Measurements from ENCODE around the gene DPP8.

Gene DPP8

DNA sequence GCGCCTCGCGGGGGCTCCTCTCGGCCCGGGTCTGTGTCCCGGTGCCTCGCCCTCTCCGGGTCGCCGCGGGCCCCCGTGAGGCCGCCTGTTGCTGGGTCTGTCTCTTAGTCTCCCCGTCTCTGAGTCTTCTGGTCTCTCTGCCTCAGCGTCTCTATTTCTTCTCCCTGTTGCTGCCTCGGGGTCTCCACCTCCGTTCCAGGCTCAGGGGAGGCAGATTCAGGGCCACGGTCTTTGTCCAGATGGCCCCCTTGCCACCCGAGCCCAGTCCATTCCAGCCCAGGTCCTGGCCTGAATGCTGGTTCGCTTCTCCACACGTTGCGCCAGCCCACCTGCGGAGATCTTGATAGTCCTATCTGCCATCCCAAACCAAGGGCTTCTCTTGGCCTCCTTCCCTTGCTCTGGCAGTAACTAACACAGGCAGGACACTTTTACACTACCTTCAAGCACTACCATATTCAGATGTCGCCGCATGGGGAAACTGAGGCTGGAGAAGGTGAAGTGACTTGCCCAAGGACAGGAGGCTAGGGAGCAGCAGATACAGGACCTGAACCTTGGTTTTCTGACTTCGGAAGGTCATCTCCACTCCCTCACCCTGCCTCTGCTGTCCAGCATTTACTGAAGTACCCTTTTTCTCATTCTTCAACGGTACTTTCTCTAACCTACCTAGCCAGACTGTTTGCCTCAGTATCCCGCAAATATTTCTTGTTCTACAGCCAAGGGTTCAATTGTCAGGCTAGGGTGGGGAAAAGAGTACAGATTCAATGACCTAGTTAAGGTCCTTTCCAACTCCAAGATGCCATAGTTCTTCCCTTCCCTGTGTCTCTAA is 94.1 kb downstream of the DPP8 start:
- no peak for DNase-seq

DNA sequence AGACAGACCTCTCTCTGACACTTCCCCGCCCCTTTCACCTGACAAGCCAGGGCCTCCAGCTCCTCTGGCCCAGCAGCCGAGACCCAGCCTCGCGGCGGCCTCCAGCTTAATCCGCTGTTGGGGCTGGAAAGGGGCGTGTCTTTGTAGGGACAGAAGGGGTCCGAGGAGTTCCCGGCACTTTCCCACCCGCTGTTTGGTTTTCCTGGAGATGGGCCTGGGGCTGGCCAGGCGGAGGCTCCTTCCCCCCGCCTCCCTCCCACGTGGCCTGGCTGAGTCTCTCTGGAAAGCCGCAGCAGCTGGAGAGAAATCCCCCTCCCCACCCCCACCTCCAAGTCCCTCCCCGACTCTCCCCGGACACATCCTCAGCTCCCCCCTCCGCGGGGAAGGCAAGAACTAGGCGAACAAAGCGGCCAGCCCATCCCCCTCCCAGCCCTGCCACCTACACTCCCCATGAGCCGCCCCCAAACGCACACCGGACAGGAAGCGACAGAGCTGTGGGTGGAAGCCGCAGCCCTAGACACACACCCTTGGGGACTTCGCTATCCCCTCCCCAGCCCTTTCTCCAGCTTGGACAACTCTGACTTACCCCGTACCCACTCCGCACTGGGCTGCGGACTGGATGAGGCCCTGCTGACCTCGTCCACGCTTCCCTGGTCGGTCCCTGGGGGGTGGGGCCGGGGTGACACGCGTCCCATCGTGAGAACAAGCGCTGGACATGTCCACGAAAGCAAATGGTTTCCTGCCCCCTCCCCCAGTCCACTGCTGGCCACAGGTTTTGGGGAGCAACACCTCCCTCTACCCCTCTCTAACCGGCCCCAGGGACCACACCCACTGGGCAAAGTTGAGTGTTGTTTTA is 95.9 kb downstream of the DPP8 start:
- no peak for DNase-seq

DNA sequence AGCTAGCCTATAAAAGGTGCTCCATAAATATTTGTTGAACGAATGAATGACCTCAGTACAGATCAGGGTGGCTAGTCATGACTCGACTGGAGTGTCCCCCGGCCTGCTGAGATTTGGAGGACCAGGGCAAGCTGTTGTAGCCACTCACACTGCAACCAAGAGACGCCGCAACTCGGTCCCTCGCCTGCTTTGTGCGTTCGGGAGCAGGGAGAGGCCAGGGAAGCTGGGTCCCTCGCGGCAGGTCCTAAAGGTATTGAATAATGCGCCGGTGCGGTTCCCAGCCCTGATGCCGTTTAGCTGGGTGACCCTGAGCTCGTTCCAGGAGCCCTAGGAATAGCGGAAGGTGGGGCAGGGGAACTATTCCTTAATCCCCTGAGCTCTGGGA is 96.5 kb downstream of the DPP8 start:
- DNase-seq, result no peak

DNA sequence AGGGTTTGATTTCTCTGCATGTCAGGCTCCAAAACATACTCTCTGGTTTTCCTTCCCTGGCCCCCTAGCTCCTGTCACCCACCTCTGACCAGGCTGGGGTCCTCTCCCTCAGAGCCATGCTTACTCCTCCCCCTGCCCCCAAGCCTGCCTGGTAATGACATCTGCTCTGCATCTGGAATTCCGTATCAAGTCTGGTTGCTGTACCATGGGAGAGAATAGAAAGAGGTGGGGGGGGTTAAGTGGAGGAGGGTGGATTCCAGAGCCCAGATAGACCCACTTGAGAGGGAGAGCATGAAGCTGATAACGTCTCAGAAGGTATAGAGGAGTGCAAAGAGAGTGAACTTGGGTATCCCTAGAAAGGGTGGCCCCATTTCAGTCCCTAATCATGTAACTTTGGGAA is 98.9 kb downstream of the DPP8 start:
- no peak for DNase-seq

DNA sequence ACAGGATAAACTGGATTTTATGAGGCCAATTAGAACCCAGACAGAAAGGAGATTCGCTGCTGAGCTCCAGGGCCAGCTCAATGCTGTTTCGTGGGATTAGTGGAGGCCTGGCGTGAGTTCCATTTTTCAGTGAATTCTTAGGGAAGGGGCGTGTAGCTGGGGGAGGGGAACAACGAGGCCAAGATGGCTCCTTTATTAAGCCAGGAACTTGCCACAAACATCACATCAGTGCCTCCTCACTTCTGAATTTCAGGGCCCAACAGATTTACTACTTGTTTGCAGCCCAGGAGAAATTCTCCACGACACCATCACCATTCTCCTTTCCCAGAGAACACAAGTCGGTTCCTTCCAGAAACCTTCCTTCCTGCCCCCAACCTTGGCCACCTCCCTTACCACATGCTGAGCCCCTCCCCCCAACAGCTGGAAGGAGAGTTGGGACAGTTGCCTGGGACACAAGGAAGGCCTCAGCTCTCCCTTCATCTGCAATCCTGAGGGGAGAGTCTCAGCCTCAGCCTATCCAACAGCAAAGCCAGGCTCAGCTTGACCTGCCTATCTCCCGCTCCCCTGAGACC is 100.6 kb downstream of the DPP8 start:
- no peak for DNase-seq

DNA sequence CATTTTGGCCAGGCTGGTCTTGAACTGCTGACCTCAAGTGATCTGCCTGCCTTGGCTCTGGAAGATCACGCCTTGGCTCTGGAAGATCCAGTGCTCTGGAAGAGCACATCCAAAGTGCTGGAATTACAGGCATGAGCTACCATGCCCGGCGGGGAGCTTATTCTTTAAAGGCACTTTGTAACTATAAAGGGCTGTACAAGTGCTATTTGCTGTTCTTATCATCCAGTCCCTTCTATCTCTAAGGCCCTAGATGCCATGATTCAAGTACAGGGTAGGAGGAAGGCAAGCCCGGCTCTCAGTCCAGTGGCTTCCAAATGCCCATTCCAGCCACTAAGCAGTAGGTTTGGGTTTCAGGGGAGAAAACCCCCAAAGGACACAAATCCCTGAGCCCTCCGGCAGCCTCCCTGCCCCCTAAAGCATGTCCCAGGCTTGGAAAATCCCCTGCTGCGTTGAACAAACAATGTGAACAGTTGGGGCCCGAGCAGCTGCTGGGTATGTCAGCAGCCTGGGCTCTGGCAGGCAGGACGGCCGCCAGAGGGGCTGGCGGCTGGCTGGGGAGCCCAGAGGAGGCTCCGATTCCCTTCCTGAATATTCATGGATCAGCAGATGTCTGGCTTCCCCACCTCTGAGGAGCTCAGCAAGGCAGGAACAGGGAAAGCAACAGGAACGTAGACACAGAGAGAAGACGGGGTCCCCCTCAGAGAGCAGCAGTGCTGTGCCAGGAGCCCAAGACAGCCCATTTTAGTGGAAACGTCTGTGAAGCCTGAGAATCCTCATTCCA is 102.5 kb downstream of the DPP8 start:
- no peak for DNase-seq

DNA sequence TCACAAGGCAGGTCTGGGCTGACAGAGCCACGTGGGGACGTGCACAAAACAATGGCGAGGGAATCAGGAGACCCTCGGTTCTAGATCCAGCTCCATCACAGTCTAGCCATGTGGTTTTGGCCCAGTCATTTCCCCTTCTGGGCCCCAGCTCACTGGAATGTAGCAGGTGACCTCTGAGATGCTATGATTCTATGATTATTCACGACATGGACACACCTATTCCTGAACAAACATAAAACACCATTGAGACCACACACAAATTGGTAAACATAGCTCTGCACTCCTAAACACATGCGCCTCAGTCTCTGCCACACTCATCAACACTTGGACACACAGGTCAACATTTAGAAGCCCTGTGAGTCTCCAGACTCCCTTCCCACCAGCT is 103.7 kb downstream of the DPP8 start:
- no peak for DNase-seq

DNA sequence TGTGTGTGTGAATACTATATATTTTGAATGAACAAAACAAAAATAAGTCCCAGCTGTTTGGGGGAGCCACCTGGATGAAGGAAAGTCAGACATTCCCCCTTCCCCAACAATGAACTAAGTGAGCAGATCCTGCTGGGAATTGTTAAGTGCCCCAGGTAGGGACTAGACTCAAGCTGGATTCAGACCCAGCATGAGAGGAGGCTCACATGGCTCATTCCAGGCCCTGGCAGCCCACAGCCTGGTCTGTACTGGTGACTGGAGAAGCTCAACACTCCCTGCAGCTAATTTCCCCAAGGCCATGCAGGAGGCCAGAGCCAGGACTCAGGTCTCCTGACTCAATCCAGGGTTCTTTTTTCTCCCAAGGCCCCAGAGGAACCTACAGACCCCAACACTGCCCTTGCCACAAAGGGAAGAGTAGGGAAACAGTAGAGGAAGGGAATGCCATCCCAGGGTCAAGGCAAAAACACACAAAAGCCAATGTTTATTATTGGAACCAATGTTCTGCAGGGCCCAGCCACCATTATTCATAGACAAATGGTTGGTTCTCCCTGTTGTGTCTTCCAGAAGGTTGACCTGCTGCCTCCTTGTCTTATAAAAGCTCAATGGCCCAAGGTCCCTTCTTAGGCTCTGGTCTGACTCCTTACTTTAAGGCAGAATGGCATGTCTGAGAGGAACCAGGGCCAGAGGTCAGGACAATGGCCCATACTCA is 104.3 kb downstream of the DPP8 start:
- no peak for DNase-seq

DNA sequence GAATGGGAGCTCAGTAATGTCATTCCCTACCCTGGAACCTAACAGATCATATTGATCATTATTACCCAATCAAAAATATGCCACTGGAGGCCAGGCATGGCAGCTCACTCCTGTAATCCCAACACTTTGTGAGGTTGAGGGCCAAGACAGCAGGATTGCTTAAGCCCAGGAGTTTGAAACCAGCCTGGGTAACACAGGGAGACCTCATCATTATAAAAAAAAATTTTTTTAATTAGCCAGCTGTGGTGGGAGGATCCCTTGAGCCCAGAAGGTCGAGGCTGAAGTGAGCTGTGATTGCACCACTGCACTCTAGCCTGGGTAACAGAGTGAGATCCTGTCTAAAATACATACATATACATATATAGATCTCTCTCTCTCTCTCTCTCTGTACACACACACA is 104.9 kb downstream of the DPP8 start:
- DNase-seq, result no peak

DNA sequence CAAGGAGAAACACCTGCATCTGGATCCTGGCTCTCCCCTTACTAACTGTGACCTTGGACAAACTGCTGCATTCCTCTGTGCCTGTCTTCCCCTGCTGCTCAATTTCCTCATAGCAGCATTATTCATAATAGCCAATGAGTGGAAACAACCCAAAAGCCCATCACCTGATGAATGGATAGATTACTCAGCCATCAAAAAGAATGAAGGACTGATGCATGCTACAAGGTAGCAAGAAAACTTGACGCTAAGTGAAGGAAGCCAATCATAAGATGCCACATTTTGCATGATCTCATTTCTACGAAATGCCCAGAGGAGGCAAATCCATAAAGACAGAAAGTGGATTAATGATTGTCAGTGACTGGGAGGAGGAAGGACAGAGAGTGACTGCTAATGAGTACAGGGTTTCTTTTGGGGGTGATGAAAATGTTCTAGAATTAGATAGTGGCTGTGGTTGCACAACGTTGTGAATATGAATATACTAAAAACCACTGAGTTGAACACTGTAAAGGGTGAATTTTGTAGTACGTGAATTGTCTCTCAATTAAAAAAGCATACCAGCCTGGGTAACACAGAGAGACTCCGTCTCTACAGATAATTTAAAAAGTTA is 105.9 kb downstream of the DPP8 start:
- DNase-seq, result no peak

DNA sequence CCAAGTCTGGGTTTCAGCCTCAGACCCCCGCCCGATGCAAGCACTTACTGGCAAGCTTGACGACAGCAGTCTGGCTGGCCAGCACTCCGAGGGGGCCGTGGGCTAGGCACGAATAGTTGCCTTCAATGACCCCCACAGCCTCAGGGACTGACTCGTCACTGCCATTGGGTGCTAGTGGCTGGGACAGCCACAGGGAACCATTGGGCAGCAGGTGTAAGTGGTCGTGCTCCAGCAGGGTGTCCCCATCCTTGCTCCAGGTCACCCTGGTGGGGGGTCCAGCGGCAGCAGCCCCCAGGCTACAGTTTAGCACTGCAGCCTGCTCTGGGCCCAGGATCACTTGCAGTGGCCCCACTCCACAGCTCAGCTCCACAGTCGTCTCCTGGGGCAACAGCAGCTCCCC is 106.5 kb downstream of the DPP8 start:
- no peak for DNase-seq

DNA sequence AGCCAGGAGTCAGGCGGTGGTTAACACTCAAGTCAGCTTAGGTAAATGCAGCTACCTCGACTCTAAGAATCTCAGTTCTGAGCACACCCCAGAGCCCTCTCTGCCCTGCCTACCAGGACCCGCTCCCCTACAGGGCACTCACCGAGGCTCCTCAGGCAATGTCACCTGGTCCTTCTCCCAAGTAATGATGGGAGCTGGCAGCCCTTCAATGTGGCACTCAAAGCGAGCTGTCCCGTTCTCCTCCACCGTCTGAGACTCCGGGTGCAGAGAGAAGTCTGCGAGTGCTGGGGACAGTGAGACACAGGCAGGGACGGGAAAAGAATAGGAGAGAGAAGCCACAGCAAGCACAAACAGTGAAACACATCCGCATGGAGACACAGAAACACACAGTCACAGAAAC is 107.5 kb downstream of the DPP8 start:
- no peak for DNase-seq

DNA sequence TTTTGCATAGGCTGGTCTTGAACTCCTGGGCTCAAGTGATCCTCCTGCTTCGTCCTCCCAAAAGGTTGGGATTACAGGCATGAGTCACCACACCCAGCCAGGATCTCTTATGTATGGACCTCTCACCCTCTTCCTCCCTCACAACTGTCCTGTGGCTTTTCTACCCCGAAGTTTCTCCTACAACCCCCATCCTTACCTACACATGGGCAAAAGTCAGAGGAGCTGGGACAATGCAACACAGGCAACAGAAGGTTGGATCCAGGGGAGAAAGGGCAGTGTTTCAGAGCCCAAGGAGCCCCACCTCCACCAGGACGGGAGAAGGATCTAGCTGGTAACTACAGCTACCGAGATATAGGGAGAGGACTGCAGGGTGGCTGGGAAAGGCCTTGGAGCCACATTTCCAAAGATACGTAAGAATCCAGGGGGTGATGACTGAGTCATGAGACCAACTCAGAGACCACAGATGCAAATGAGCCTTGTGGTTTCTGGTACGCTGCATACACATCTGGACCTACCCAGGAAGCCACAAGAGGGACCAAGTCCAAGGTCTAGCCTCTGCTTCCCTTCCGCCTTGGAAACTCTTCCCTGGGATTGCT is 108.4 kb downstream of the DPP8 start:
- DNase-seq, result no peak

DNA sequence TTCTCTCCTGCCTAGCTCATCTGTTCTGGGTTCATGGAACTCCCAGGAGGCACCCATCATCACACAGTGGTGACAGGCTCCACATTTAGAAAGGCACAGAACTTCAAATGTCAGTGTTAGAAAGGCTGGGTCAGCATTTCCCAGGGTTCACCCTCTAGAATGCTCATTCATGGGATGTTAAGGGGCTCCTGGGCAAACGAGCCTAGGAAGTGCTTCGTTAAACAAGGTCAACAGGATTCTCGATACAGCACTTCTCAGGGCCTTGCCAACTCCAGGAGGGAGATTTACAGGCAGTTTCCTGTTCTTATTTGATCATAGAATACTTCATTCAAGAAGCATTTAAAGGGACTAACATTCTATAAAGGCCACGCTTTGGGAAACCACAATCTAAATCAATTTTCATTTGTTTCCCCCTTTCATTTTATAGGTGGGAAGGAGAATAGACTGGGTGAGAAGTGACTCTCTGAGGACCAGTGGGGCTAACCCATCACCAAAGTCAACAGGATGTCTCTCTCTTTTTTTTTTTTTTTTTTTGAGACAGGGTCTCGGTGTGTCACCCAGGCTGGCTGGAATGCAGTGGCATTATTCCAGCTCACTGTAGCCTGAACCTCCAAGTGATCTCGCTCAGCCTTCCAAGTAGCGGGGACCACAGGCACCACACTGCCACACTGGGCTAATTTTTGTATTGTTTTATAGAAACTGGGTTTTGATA is 109.0 kb downstream of the DPP8 start:
- no peak for DNase-seq

DNA sequence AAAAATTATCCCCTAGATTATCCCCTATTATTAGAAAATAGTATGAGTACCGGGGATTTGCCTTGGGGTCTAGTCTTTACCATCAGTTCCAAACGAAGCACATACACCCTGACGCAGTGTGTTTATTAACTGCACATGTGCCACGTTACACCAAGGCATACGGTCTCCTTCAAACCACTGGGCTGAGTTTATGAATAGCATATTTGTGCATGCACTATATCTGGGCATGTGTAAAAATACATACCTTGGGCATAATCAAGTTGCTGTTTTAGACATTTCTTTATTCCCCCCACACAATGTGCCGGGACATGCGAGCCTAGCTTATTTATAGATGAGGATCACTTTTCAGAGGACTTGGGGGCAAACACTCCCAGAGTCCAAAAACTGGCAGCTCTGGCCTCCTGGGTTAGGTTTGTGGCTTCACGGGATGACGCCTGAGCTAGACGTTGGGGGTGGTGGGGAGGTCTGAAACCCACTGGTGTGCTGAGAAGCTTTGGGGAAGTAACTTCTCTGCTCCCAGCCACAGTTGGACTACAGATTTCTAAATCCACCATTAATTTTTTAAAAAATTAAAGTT is 111.0 kb downstream of the DPP8 start:
- DNase-seq, result no peak

DNA sequence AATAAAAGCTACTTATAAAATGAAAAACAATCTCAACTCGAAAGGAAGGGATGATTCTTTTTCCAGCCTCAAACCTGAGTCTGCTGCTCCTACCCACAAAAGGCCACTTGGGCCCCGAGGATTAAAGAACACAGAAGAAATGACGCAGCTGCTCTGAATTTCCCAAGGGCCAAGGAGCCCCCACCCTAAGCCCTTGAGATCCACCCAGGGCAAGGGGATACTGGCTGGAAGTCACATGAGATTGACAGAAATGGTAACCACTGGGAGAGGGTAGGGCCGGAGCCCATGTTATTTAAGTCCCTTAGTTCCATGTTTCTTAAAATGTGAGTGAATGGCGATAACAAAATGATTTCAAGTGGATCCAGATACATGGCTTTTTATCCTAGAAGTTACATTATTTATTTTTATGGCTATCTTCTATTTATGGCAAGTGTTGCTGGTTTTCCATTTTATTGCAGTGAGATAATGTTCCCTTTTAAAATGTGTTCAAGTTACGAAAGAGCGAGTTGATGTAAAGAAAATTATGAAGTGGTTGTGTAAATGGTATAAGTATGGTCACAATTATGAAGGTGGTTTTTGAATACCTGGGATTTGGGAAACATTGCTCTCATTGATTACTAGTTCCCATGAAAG is 111.6 kb downstream of the DPP8 start:
- no peak for DNase-seq

DNA sequence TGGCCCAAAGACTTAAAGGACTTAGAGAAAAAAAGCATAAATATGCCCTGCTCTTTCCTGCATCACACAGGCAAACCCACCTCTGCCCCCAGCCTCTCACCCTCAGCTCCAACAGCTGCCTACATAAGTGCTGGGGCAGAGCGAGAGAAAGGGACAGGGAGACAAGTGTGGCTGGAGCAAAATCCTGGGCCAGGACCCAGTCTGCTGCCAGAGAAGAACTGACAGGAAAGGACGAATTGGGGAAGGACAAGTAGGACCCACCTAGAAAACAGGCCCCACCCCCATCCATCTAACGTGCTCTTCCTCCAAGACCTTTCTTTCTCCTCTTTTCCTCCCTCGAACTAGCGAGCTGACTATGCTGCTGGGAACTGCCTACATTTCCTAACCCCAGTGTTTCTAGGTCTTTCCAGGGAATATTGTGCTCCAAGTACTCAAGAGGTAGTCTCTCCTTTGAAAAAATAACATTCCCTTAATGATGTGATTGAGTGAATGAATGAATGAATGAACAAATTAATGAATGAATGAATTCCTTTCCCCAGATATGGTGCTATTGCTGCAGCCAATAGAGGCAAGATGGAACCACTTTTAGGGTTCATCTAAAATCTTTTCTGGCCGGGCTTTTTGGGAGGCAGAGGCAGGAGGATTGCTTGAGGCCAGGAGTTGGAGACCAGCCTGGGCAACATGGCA is 113.2 kb downstream of the DPP8 start:
- no peak for DNase-seq

DNA sequence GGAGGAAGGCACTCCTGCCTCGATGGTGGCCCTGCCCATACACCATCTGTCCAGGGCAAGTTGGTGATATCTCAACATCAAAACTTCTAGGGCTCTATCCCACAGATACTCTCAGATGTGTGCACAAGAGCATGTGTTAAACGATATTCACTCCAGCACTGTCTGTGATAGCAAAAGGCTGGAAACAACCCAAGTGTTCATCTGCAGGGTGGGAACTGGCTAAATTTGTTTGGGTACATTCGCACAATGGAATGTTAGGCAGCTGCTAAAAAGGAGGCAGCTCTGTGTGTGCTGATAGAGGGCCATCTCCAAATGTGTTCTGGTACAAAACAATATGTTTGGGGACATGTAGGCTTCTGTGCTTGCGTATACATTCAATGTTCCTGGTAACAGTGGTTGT is 114.5 kb downstream of the DPP8 start:
- no peak for DNase-seq

DNA sequence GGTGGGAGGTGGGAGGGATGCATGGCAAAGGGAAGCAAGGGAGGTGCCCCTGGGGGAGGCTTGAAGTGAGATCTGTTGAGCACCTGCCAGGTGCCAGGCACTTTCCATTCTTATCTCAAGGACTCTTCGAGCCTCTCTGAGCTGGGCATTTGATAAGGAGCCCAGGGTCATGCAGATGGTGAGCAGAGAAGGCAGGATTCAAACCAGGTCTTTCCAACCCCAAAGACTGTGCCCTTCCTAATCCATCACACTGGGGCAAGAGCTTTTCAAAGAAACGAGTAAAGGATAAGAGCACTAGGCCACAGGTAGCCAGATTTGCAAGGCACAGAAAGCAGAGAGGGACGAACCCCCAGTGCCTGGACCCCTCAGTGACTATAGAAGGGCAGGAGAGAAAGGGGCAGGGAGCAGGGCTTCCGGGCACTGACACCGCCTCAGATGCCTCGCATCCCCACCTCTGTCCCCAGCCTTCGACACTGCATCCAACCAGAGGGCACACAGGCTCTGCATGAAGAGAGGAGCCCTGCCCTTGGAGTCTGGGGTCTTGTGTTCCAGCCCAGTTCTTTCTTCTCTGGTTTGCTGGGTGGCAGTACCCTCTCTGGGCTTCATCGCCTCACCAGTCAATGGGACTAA is 115.8 kb downstream of the DPP8 start:
- DNase-seq, result no peak
